CD4-positive, alpha-beta T cell (primary cell): ENCODE results near the gene SYTL3. TPM values are rescaled to one million over a fixed set of nuclear protein-coding genes. Genes with fewer than 3 reads are reported as not detected.
"Not testable (repeated sequence)": the region's sequence is repeated elsewhere in the genome, so short reads cannot be mapped to it uniquely, and the experiment has no call there.

Experiments
- ATAC-seq: fragments of 200-7000 bp; cut with Tn5 transposase; one replicate; pipeline ENCODE4 v1.10.0; 2022; ENCODE audit warnings: mild to moderate bottlenecking; ENCODE audit not compliant: poor library complexity
- CTCF ChIA-PET: fragments of 350-600 bp; sonication (Branson Sonifier 250); formaldehyde crosslinking; loops from one replicate; lab custom pipeline; 2021; ENCODE audit warnings: antibody characterized with exemption, inconsistent platforms; lab: Charles Lee
- POLR2A ChIA-PET: fragments of 350-600 bp; sonication (Branson Sonifier 250); formaldehyde crosslinking; loops from one replicate; lab custom pipeline; 2021; ENCODE audit warnings: antibody characterized with exemption, inconsistent platforms; lab: Charles Lee
- DNase-seq, 14 experiments: peaks; one replicate each; pipeline ENCODE4 v3.0.0-alpha.2; 2013 to 2020; ENCODE audit warnings: mixed read lengths in 2 of 14
- H3K27ac ChIP-seq, 2 donors: one replicate each; pipeline versions ENCODE4 v1.5.1 to v1.7.0; 2013; ENCODE audit warnings: low read length in 2 of 2, low read depth in 1 of 2, mild to moderate bottlenecking in 1 of 2
- H3K27me3 ChIP-seq, 2 experiments: 1 replicate in 1 of 2; 2 replicates in 1 of 2; pipeline versions ENCODE4 v1.6.1 to v1.7.0; 2013; ENCODE audit warnings: low read length in 2 of 2, control low read depth in 1 of 2, mild to moderate bottlenecking in 1 of 2, moderate library complexity in 1 of 2; ENCODE audit not compliant: insufficient read depth in 2 of 2, control insufficient read depth in 1 of 2
- H3K36me3 ChIP-seq: one replicate; pipeline ENCODE4 v1.6.1; 2013; ENCODE audit warnings: low read length, control low read depth; ENCODE audit not compliant: insufficient read depth
- H3K4me1 ChIP-seq: one replicate; pipeline ENCODE4 v1.6.1; 2013; ENCODE audit warnings: low read length, control low read depth; ENCODE audit not compliant: insufficient read depth
- H3K4me3 ChIP-seq: one replicate; pipeline ENCODE4 v1.5.1; 2013; ENCODE audit warnings: mild to moderate bottlenecking, low read length, moderate library complexity
- H3K9me3 ChIP-seq, 2 experiments: 1 replicate in 1 of 2; 2 replicates in 1 of 2; pipeline versions ENCODE4 v1.6.1 to v1.7.0; 2013; ENCODE audit warnings: low read length in 2 of 2, mild to moderate bottlenecking in 2 of 2, control low read depth in 1 of 2, moderate library complexity in 1 of 2; ENCODE audit not compliant: control insufficient read depth in 1 of 2, insufficient read depth in 1 of 2
- H3K27ac Mint-ChIP-seq: one replicate; pipeline ENCODE4 v1.8.0; 2020; ENCODE audit warnings: mixed read lengths
- H3K27me3 Mint-ChIP-seq: one replicate; pipeline ENCODE4 v1.8.0; 2021; ENCODE audit warnings: mixed read lengths
- H3K36me3 Mint-ChIP-seq: one replicate; pipeline ENCODE4 v1.8.0; 2021; ENCODE audit warnings: low read depth, mixed read lengths
- H3K4me1 Mint-ChIP-seq: one replicate; pipeline ENCODE4 v1.8.0; 2021; ENCODE audit warnings: low read depth, mixed read lengths
- H3K4me3 Mint-ChIP-seq: one replicate; pipeline ENCODE4 v1.8.0; 2020; ENCODE audit warnings: mild to moderate bottlenecking, mixed read lengths
- H3K9me3 Mint-ChIP-seq: one replicate; pipeline ENCODE4 v1.8.0; 2020; ENCODE audit warnings: mixed read lengths
- CTCF ChIP-seq: fragments of 200-600 bp; IDR thresholded peaks from one replicate; pipeline ENCODE4 v1.8.0; 2022; ENCODE audit warnings: antibody characterized with exemption, mild to moderate bottlenecking
- intact Hi-C, 2 experiments: fragments of 100-400 bp; cut with DNase I in 1 of 2; cut with micrococcal nuclease in 1 of 2; formaldehyde crosslinking; loops; one replicate each; pipeline versions ENCODE4 v1.15.1 to v1.9.0; 2023 to 2025; cut with DNase I, micrococcal nuclease
- total RNA-seq, 174 experiments: library from RNA in 2 of 174; stranded (reverse) in 2 of 174; gene quantifications; one replicate each; pipeline ENCODE4 v1.2.3 and lab custom pipeline; 2021 to 2026

SYTL3 gene
- total RNA-seq, 2 experiments from 2014 or later = 41.2 to 42.7 TPM

GRCh38 chr6:158697811-158698210 is 48.0 kb downstream of the SYTL3 start:
- intact Hi-C loops = no loop called here
- H3K4me3 Mint-ChIP-seq = no peak overlapping the region
- ChIA-PET POLR2A (interaction anchor here (0.8 kb wide), 1 partner anchor 276 kb away, joined by 3 read pairs; no protein-coding TSS in a partner anchor), CTCF (interaction anchor here (0.7 to 1.8 kb wide), 2 partner anchors 38 to 56 kb away, joined by 3 to 5 read pairs; no protein-coding TSS in a partner anchor)
- Histone ChIP-seq H3K27ac (no peak overlapping the region), H3K4me1 (peaks cover 2% of the 10 kb centered on the region), H3K27me3 (no peaks in the 10 kb centered on the region), H3K9me3 (no peaks in the 10 kb centered on the region), H3K4me3 (no peak overlapping the region), H3K36me3 (peaks cover 13% of the 10 kb centered on the region)
- H3K27me3 Mint-ChIP-seq = no peaks in the 10 kb centered on the region
- ATAC-seq (no peak), DNase-seq (no peak)
- peaks cover 18% of the 10 kb centered on the region for H3K36me3 Mint-ChIP-seq
- no peak overlapping the region for H3K27ac Mint-ChIP-seq
- H3K4me1 Mint-ChIP-seq = no peaks in the 10 kb centered on the region
- no peak for TF ChIP-seq CTCF
- H3K9me3 Mint-ChIP-seq = no peaks in the 10 kb centered on the region

GRCh38 chr6:158698931-158699330 is 49.1 kb downstream of the SYTL3 start:
- H3K4me1 Mint-ChIP-seq = no peaks in the 10 kb centered on the region

GRCh38 chr6:158701268-158701667 is 51.4 kb downstream of the SYTL3 start:
- H3K27me3 ChIP-seq, H3K9me3 ChIP-seq, H3K9me3 Mint-ChIP-seq, H3K27ac ChIP-seq, ATAC-seq, DNase-seq, H3K4me3 ChIP-seq, H3K27me3 Mint-ChIP-seq, H3K36me3 ChIP-seq, H3K4me3 Mint-ChIP-seq, H3K4me1 Mint-ChIP-seq: not testable (repeated sequence)
- intact Hi-C loops = loop anchor here in 1 of 2 experiments (5.0 to 10.0 kb wide), 2 partner anchors 111 to 404 kb away; no protein-coding TSS in a partner anchor
- ChIA-PET CTCF (interaction anchor here (0.5 kb wide), 1 partner anchor 16 kb away, joined by 3 read pairs; no protein-coding TSS in a partner anchor), POLR2A (interaction anchor here (0.7 to 1.4 kb wide), 2 partner anchors 25 to 271 kb away, joined by 3 to 5 read pairs; no protein-coding TSS in a partner anchor)
- Mint-ChIP-seq H3K36me3 (peaks cover 18% of the 10 kb centered on the region), H3K27ac (peak overlapping the region; percentile 9)
- H3K4me1 ChIP-seq = peaks cover 17% of the 10 kb centered on the region

More at GRCh38 chr6:158698931-158699330, 49.1 kb downstream of the SYTL3 start:
- CTCF ChIA-PET = no interaction called here
- H3K27ac Mint-ChIP-seq = no peak overlapping the region
- ATAC-seq (no peak), DNase-seq (no peak)
- H3K9me3 Mint-ChIP-seq = no peaks in the 10 kb centered on the region
- H3K4me1 ChIP-seq = peaks cover 7% of the 10 kb centered on the region
- no peak overlapping the region for H3K4me3 Mint-ChIP-seq
- H3K27ac ChIP-seq = no peak overlapping the region
- no peaks in the 10 kb centered on the region for H3K27me3 Mint-ChIP-seq
- H3K27me3 ChIP-seq = no peaks in the 10 kb centered on the region
- POLR2A ChIA-PET = no interaction called here
- intact Hi-C loops = no loop called here
- TF ChIP-seq CTCF = no peak
- peaks cover 18% of the 10 kb centered on the region for H3K36me3 Mint-ChIP-seq
- H3K36me3 ChIP-seq = peaks cover 13% of the 10 kb centered on the region
- H3K4me3 ChIP-seq = no peak overlapping the region
- H3K9me3 ChIP-seq = no peaks in the 10 kb centered on the region
